Mesendoderm (in vitro differentiated cells): ENCODE data around the gene MECR.

ENCODE experiments used
- DNase-seq: peaks from one replicate; pipeline ENCODE4 v3.0.0; 2013
- H2AK5ac ChIP-seq: 2 replicates; pipeline ENCODE4 v1.6.1; 2013; ENCODE audit warnings: low read length, inconsistent platforms
- H2BK120ac ChIP-seq: 2 replicates; pipeline ENCODE4 v1.6.1; 2013; ENCODE audit warnings: low read depth, mild to moderate bottlenecking, low read length, moderate library complexity, mixed read lengths
- H2BK15ac ChIP-seq: replicated peaks from 2 replicates; pipeline ENCODE4 v1.6.1; 2013; ENCODE audit warnings: low read depth, mild to moderate bottlenecking, moderate library complexity
- H2BK5ac ChIP-seq: 2 replicates; pipeline ENCODE4 v1.6.1; 2013; ENCODE audit warnings: low read length, inconsistent platforms
- H3K18ac ChIP-seq: 2 replicates; pipeline ENCODE4 v1.6.1; 2013; ENCODE audit warnings: mild to moderate bottlenecking, low read length, mixed read lengths
- H3K23ac ChIP-seq: one replicate; pipeline ENCODE4 v1.6.1; 2013; ENCODE audit warnings: low read length
- H3K27ac ChIP-seq: 2 replicates; pipeline ENCODE4 v1.5.1; 2013; ENCODE audit warnings: low read depth, mild to moderate bottlenecking, inconsistent platforms, low read length, moderate library complexity
- H3K27me3 ChIP-seq: 2 replicates; pipeline ENCODE4 v1.6.1; 2013; ENCODE audit warnings: low read length, control low read depth, mild to moderate bottlenecking, inconsistent platforms; ENCODE audit not compliant: insufficient read depth, poor library complexity
- H3K36me3 ChIP-seq: 2 replicates; pipeline ENCODE4 v1.6.1; 2013; ENCODE audit warnings: low read length, inconsistent platforms; ENCODE audit not compliant: control insufficient read depth, insufficient read depth
- H3K4ac ChIP-seq: one replicate; pipeline ENCODE4 v1.6.1; 2013; ENCODE audit warnings: low read depth, mild to moderate bottlenecking, low read length, moderate library complexity
- H3K4me1 ChIP-seq: 2 replicates; pipeline ENCODE4 v1.6.1; 2013; ENCODE audit warnings: low read depth, low read length, inconsistent platforms; ENCODE audit not compliant: control insufficient read depth
- H3K4me2 ChIP-seq: 2 replicates; pipeline ENCODE4 v1.6.1; 2013; ENCODE audit warnings: low read length
- H3K4me3 ChIP-seq: 2 replicates; pipeline ENCODE4 v1.5.1; 2013; ENCODE audit warnings: mild to moderate bottlenecking, low read length
- H3K56ac ChIP-seq: one replicate; pipeline ENCODE4 v1.6.1; 2013; ENCODE audit warnings: low read length
- H3K79me1 ChIP-seq: 2 replicates; pipeline ENCODE4 v1.6.1; 2013; ENCODE audit warnings: low read length, inconsistent platforms
- H3K79me2 ChIP-seq: 2 replicates; pipeline ENCODE4 v1.6.1; 2013; ENCODE audit warnings: mild to moderate bottlenecking, low read length; ENCODE audit not compliant: control insufficient read depth, insufficient read depth
- H3K9ac ChIP-seq: 2 replicates; pipeline ENCODE4 v1.6.1; 2013; ENCODE audit warnings: low read length, inconsistent platforms
- H4K5ac ChIP-seq: one replicate; pipeline ENCODE4 v1.6.1; 2013; ENCODE audit warnings: low read length
- H4K8ac ChIP-seq: one replicate; pipeline ENCODE4 v1.6.1; 2013; ENCODE audit warnings: low read depth, mild to moderate bottlenecking, control low read depth, low read length, moderate library complexity
- WGBS: extraction: QIAGEN DNeasy Blood & Tissue Kit; methylation state at CpG from one replicate; pipeline ENCODE4 v1.1.7; 2013; ENCODE audit warnings: low lambda C conversion rate, missing lambda C conversion rate; ENCODE audit not compliant: insufficient coverage; ENCODE audit errors: extremely low coverage; 5-methylcytosine and 5-hydroxymethylcytosine counted together

MECR gene

DNA sequence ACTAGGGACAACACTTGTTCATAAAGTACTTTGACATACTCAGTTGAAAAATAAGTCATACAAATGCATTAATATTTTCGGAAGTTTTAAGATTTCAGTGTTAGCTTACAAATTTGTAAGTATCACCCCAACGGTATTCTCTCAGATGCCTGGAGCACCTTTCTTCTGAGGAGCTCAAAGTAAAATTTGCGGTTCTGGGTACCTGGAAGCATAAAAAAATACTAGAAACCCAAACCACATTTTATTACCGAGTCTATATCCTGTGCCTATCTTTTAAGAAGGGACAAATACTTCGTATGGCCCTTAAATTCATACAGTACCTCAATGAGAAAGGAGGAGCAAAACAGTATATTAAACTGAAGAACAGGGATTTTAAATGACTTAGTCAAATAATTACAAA is 59.2 kb downstream of the MECR start:
- no peaks in the 10 kb centered on the region for H3K36me3 ChIP-seq
- DNase-seq: no peak
- no CpG with 5 or more reads among the region's 5 CpGs for WGBS

DNA sequence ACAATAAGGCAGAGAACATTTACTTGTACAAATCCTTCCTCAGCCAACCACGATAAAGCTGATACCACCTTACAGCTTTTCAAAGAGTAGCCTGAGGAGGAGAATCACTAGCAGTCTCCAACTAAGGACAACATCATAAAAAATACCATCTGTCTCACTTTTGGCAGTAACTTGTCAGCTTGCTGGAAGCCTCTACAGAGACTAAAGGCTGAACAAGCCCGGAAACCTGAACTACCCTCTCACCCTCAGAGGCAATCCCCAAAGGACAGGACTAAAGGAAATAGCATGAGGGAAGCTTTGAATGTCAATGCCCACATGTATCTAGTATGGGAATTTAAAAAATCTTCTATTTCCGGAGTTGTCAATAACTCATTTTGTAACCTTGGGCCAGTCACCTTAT is 59.6 kb downstream of the MECR start:
- Histone ChIP-seq H3K79me1 (peaks cover 13% of the 10 kb centered on the region), H2AK5ac (no peak overlapping the region), H2BK5ac (no peak overlapping the region), H3K56ac (no peak overlapping the region), H3K79me2 (peaks cover 60% of the 10 kb centered on the region), H3K9ac (no peak overlapping the region), H4K8ac (no peak overlapping the region), H2BK15ac (no peak overlapping the region), H4K5ac (no peak overlapping the region), H3K4me3 (no peak overlapping the region), H3K4me2 (no peak overlapping the region), H3K36me3 (no peaks in the 10 kb centered on the region), H3K27ac (no peak overlapping the region), H3K4ac (no peak overlapping the region), H3K4me1 (no peaks in the 10 kb centered on the region), H3K23ac (no peak overlapping the region), H3K27me3 (no peaks in the 10 kb centered on the region), H2BK120ac (no peak overlapping the region), H3K18ac (no peak overlapping the region)
- DNase-seq: no peak
- WGBS: no CpG with 5 or more reads among the region's 3 CpGs

More for the DNA sequence above, 59.2 kb downstream of the MECR start:
- Histone ChIP-seq H2BK120ac (no peak overlapping the region), H3K56ac (no peak overlapping the region), H3K79me2 (peaks cover 59% of the 10 kb centered on the region), H3K23ac (no peak overlapping the region), H2AK5ac (no peak overlapping the region), H3K4me1 (no peaks in the 10 kb centered on the region), H4K5ac (no peak overlapping the region), H3K4me3 (no peak overlapping the region), H2BK5ac (no peak overlapping the region), H3K4ac (no peak overlapping the region), H4K8ac (no peak overlapping the region), H3K4me2 (no peak overlapping the region), H3K27me3 (no peaks in the 10 kb centered on the region), H3K27ac (no peak overlapping the region), H2BK15ac (no peak overlapping the region), H3K79me1 (peaks cover 13% of the 10 kb centered on the region), H3K18ac (no peak overlapping the region), H3K9ac (no peak overlapping the region)

DNA sequence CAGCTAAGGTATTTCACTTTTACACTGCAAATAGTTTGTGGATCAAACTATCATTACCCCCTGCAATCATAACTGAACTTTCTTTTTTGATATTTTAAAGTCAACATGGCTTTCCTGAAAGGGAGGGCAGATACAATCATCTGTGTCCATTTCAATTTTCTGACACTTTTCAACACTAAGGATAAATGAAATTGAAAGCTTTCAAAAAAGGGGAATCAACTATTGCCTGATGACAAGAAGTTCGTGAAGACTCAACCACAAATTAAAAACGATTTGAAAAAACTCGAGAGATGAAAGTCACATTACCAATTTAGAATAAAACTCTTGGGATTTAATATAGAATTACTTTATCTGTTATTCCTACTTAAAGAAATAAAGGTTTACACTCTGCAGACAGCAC is 60.8 kb downstream of the MECR start:
- Histone ChIP-seq H3K9ac (no peak overlapping the region), H3K79me1 (peaks cover 18% of the 10 kb centered on the region), H3K27me3 (no peaks in the 10 kb centered on the region), H2AK5ac (no peak overlapping the region), H4K5ac (no peak overlapping the region), H3K4ac (no peak overlapping the region), H3K18ac (no peak overlapping the region), H3K56ac (no peak overlapping the region), H3K4me3 (no peak overlapping the region), H4K8ac (no peak overlapping the region), H3K36me3 (no peaks in the 10 kb centered on the region), H3K27ac (no peak overlapping the region), H3K79me2 (peaks cover 62% of the 10 kb centered on the region), H3K23ac (no peak overlapping the region), H3K4me1 (peaks cover 1% of the 10 kb centered on the region), H2BK15ac (no peak overlapping the region), H3K4me2 (no peak overlapping the region), H2BK5ac (no peak overlapping the region), H2BK120ac (no peak overlapping the region)
- no peak for DNase-seq
- no CpG with 5 or more reads among the region's 3 CpGs for WGBS

DNA sequence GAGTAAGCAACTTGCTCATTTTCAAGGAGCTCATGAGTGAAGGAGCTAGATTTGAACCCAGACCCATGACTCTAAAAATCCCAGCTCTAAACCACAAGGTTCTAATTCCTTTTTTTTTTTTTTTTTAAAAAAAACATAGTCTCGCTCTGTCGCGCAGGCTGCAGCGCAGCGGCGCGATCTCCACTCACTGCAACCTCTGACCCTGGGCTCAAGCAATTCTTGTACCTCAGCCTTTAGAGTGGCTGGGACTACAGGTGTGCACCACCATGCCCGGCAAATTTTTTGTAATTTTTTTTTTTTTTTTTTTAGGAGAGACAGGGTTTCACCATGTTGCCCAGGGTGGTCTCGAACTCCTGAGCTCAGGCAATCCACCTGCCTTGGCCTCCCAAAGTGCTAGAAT is 62.8 kb downstream of the MECR start:
- H2BK5ac ChIP-seq: no peak overlapping the region
- peaks cover 65% of the 10 kb centered on the region for H3K79me2 ChIP-seq
- H3K18ac ChIP-seq: no peak overlapping the region
- no peak overlapping the region for H2BK120ac ChIP-seq
- no peak overlapping the region for H4K8ac ChIP-seq
- H3K9ac ChIP-seq: no peak overlapping the region
- H4K5ac ChIP-seq: no peak overlapping the region
- DNase-seq: no peak
- no peak overlapping the region for H3K4me3 ChIP-seq
- H3K36me3 ChIP-seq: no peaks in the 10 kb centered on the region
- no peak overlapping the region for H3K4ac ChIP-seq
- no peak overlapping the region for H2BK15ac ChIP-seq
- no peak overlapping the region for H3K27ac ChIP-seq
- H3K79me1 ChIP-seq: peaks cover 18% of the 10 kb centered on the region
- no CpG with 5 or more reads among the region's 9 CpGs for WGBS
- H3K4me1 ChIP-seq: peaks cover 1% of the 10 kb centered on the region
- no peak overlapping the region for H2AK5ac ChIP-seq
- H3K23ac ChIP-seq: no peak overlapping the region
- H3K4me2 ChIP-seq: no peak overlapping the region
- H3K56ac ChIP-seq: no peak overlapping the region
- H3K27me3 ChIP-seq: no peaks in the 10 kb centered on the region

DNA sequence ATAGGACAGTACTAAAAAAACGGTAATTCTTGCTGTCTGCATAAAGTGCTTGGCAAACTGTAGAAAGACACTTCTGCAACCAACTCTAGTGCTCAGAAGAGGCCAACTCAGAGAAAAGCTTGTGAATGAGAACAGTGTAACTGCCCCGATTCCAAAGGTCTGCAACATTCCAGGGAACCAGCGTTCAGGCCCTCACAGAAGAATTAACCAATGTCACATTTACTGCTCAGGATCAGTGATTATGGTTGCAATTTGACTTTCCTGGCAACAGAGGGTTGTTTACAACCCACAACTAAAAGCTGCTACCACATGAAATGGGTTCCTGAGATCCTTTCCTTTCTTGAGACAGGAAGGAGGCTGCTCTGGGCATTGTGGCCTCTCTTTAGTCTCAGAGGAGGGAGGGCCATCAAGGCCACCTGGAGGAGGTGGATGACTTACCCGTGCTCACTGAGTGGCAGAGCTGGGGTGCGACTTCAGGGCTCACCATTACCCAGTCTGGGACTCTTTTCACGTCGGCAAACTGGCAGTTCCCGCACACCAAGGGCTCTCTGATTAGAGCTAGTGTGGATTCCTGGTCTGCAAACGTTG is 64.3 kb downstream of the MECR start:
- Histone ChIP-seq H2BK5ac (no peak overlapping the region), H3K4me1 (peaks cover 6% of the 10 kb centered on the region), H3K79me1 (peaks cover 20% of the 10 kb centered on the region), H3K4ac (no peak overlapping the region), H4K5ac (no peak overlapping the region), H3K4me3 (no peak overlapping the region), H3K18ac (no peak overlapping the region), H3K23ac (no peak overlapping the region), H3K4me2 (no peak overlapping the region), H3K56ac (no peak overlapping the region), H3K36me3 (no peaks in the 10 kb centered on the region), H2BK120ac (no peak overlapping the region), H3K9ac (no peak overlapping the region), H3K27ac (peak overlapping the region; percentile 22), H3K27me3 (no peaks in the 10 kb centered on the region), H2AK5ac (no peak overlapping the region), H4K8ac (no peak overlapping the region), H2BK15ac (no peak overlapping the region), H3K79me2 (peaks cover 65% of the 10 kb centered on the region)
- WGBS: no CpG with 5 or more reads among the region's 9 CpGs
- DNase-seq: peak; percentile 44

DNA sequence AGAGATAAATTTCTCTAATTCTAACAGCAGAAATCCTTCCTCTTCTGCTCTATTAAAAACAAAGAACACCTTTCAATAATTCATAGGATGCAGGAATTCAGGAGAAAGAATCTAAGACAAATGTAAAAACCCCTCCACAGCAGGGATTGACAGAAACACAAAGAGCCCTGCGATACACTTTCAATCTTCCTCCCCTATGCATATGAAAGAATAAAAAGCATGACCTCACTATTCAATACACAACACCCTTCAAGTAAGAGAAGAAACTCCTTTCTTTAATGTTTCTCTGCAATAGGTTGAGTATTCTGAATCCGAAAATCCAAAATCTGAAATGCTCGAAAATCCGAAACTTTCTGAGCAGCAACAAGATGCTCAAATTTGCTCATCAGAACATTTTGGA is 66.1 kb downstream of the MECR start:
- no peak overlapping the region for H3K4ac ChIP-seq
- H2BK5ac ChIP-seq: no peak overlapping the region
- H4K8ac ChIP-seq: no peak overlapping the region
- H3K36me3 ChIP-seq: no peaks in the 10 kb centered on the region
- no peak for DNase-seq
- peaks cover 50% of the 10 kb centered on the region for H3K79me2 ChIP-seq
- no CpG with 5 or more reads among the region's 4 CpGs for WGBS
- H3K9ac ChIP-seq: no peak overlapping the region
- peaks cover 14% of the 10 kb centered on the region for H3K79me1 ChIP-seq
- no peak overlapping the region for H3K56ac ChIP-seq
- no peak overlapping the region for H3K4me3 ChIP-seq
- H3K18ac ChIP-seq: no peak overlapping the region
- H3K23ac ChIP-seq: no peak overlapping the region
- no peak overlapping the region for H4K5ac ChIP-seq
- no peak overlapping the region for H3K4me2 ChIP-seq
- H3K27ac ChIP-seq: no peak overlapping the region
- no peak overlapping the region for H2AK5ac ChIP-seq
- no peak overlapping the region for H2BK120ac ChIP-seq
- H3K27me3 ChIP-seq: no peaks in the 10 kb centered on the region
- no peak overlapping the region for H2BK15ac ChIP-seq
- H3K4me1 ChIP-seq: peaks cover 6% of the 10 kb centered on the region
